ENCODE measurements around the gene ITPKA.

DNA sequence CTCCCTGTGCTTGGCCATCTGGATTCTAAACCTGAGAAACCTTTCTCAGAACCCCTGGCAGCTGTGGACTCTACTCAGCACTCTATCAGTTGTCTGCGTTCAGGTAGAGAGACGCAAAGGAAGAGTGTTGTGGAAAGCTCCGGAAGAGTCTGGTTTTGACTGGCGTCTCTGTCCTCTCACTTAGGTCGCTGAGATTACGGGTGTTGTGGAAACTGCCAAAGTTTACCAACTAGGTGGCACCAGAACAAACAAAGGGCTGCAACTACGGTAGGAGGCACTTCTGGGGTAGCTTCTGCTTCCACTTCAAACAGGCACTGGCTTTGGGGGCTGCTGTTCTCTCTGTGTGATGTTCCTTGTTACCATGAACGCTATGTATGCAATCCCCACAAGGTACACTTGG, 19.2 kb upstream of the ITPKA start:
- no peak for TF ChIP-seq POLR2A (IDR thresholded peaks at IDR 0.05)
- TF ChIP-seq, protein P1, sequence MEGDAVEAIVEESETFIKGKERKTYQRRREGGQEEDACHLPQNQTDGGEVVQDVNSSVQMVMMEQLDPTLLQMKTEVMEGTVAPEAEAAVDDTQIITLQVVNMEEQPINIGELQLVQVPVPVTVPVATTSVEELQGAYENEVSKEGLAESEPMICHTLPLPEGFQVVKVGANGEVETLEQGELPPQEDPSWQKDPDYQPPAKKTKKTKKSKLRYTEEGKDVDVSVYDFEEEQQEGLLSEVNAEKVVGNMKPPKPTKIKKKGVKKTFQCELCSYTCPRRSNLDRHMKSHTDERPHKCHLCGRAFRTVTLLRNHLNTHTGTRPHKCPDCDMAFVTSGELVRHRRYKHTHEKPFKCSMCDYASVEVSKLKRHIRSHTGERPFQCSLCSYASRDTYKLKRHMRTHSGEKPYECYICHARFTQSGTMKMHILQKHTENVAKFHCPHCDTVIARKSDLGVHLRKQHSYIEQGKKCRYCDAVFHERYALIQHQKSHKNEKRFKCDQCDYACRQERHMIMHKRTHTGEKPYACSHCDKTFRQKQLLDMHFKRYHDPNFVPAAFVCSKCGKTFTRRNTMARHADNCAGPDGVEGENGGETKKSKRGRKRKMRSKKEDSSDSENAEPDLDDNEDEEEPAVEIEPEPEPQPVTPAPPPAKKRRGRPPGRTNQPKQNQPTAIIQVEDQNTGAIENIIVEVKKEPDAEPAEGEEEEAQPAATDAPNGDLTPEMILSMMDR (IDR thresholded peaks at IDR 0.05) = no peak
